ENCODE measurements around the gene S100A13. TPM values are rescaled to one million over a fixed set of nuclear protein-coding genes. Genes with fewer than 3 reads are reported as not detected.
"Not testable (repeated sequence)": the region's sequence is repeated elsewhere in the genome, so short reads cannot be mapped to it uniquely, and the experiment has no call there.

Gene S100A13
- total RNA-seq, 2 experiments from 2014 or later: 4.8 to 10.3 TPM

GRCh38 chr1:153592748-153593147, 34.6 kb downstream of the S100A13 start:
- Histone ChIP-seq H3K4me3 (ENCODE audit: low read depth, low read length, poor library complexity, severe bottlenecking) (no peak overlapping the region), H4K20me1 (ENCODE audit: insufficient read depth, low read length) (no peaks in the 10 kb centered on the region), H3K36me3 (ENCODE audit: insufficient read depth, low read length) (no peaks in the 10 kb centered on the region), H3K4me2 (ENCODE audit: low read length) (no peak overlapping the region), H3K27ac (ENCODE audit: low read depth, low read length, poor library complexity, severe bottlenecking) (no peak overlapping the region), H2AFZ (ENCODE audit: low read length) (peak overlapping the region; percentile 81), H3K79me2 (ENCODE audit: insufficient read depth, low read depth, low read length) (no peaks in the 10 kb centered on the region), H3K9me3 (ENCODE audit: low read length) (no peaks in the 10 kb centered on the region), H3K9me2 (ENCODE audit: insufficient read depth, low read length) (no peaks in the 10 kb centered on the region), H3K4me1 (ENCODE audit: insufficient read depth, low read length, poor library complexity, severe bottlenecking) (peaks cover 7% of the 10 kb centered on the region)
- POLR2A ChIA-PET: interaction anchor here (0.5 to 1.4 kb wide), 2 partner anchors 15 to 35 kb away, joined by 3 to 6 read pairs; no protein-coding TSS in a partner anchor
- TF ChIP-seq EZH2phosphoT487 (IDR thresholded peaks at IDR 0.05; ENCODE audit: borderline replicate concordance, low read depth, low read length): no peak
- TF ChIP-seq CTCF (conservative IDR thresholded peaks at IDR 0.05; ENCODE audit: low read length): no peak
- DNase-seq (ENCODE audit: low spot score): no peak
- CTCF ChIA-PET (ENCODE audit: unreplicated experiment): no interaction called here
- BruUV-seq (replicated peaks): no TSS peak
- intact Hi-C loops (cut with micrococcal nuclease; ENCODE audit: unreplicated experiment): no loop called here

- no peaks in the 10 kb centered on the region for H3K9me3 ChIP-seq (ENCODE audit: low read length)
- H2AFZ ChIP-seq (ENCODE audit: low read length): no peak overlapping the region
- H3K27ac ChIP-seq (ENCODE audit: low read depth, low read length, poor library complexity, severe bottlenecking): no peak overlapping the region
- TF ChIP-seq CTCF (conservative IDR thresholded peaks at IDR 0.05; ENCODE audit: low read length): no peak
- no peak for TF ChIP-seq EZH2phosphoT487 (IDR thresholded peaks at IDR 0.05; ENCODE audit: borderline replicate concordance, low read depth, low read length)
- CTCF ChIA-PET (ENCODE audit: unreplicated experiment): no interaction called here
- intact Hi-C loops (cut with micrococcal nuclease; ENCODE audit: unreplicated experiment): no loop called here
- no TSS peak for BruUV-seq (replicated peaks)
- no peak for DNase-seq (ENCODE audit: low spot score)
- H4K20me1 ChIP-seq (ENCODE audit: insufficient read depth, low read length): no peaks in the 10 kb centered on the region
- H3K79me2 ChIP-seq (ENCODE audit: insufficient read depth, low read depth, low read length): no peaks in the 10 kb centered on the region
- POLR2A ChIA-PET: interaction anchor here (0.7 kb wide), 1 partner anchor 1318 kb away, joined by 4 read pairs; no protein-coding TSS in a partner anchor
- H3K4me3 ChIP-seq (ENCODE audit: low read depth, low read length, poor library complexity, severe bottlenecking): no peak overlapping the region
- H3K36me3 ChIP-seq (ENCODE audit: insufficient read depth, low read length): no peaks in the 10 kb centered on the region
- no peaks in the 10 kb centered on the region for H3K9me2 ChIP-seq (ENCODE audit: insufficient read depth, low read length)
- H3K4me1 ChIP-seq (ENCODE audit: insufficient read depth, low read length, poor library complexity, severe bottlenecking): no peaks in the 10 kb centered on the region
- no peak overlapping the region for H3K4me2 ChIP-seq (ENCODE audit: low read length)
Measured at GRCh38 chr1:153588482-153588881, 38.8 kb downstream of the S100A13 start.

- H2AFZ ChIP-seq (ENCODE audit: low read length); CTCF ChIA-PET (ENCODE audit: unreplicated experiment); BruUV-seq (replicated peaks); H3K9me3 ChIP-seq (ENCODE audit: low read length); H3K4me3 ChIP-seq (ENCODE audit: low read depth, low read length, poor library complexity, severe bottlenecking); H3K4me1 ChIP-seq (ENCODE audit: insufficient read depth, low read length, poor library complexity, severe bottlenecking); DNase-seq (ENCODE audit: low spot score); H3K9me2 ChIP-seq (ENCODE audit: insufficient read depth, low read length); H4K20me1 ChIP-seq (ENCODE audit: insufficient read depth, low read length); H3K4me2 ChIP-seq (ENCODE audit: low read length); intact Hi-C loops (cut with micrococcal nuclease; ENCODE audit: unreplicated experiment); H3K36me3 ChIP-seq (ENCODE audit: insufficient read depth, low read length); H3K27ac ChIP-seq (ENCODE audit: low read depth, low read length, poor library complexity, severe bottlenecking); H3K79me2 ChIP-seq (ENCODE audit: insufficient read depth, low read depth, low read length): not testable (repeated sequence)
- POLR2A ChIA-PET: interaction anchor here (0.7 kb wide), 1 partner anchor 1319 kb away, joined by 4 read pairs; no protein-coding TSS in a partner anchor
Measured at GRCh38 chr1:153588033-153588432, 39.3 kb downstream of the S100A13 start.

All from OCI-LY7 (cell line).